Lung (tissue), 12 donors: Measurements from ENCODE around the gene CCL4L2. TPM values are rescaled to one million over a fixed set of nuclear protein-coding genes. Genes with fewer than 3 reads are reported as not detected.
"Not testable (repeated sequence)": the region's sequence is repeated elsewhere in the genome, so short reads cannot be mapped to it uniquely, and the experiment has no call there.

Source experiments
- ATAC-seq: fragments of 200-7000 bp; cut with Tn5 transposase; one replicate; pipeline ENCODE4 v1.9.1; 2020; ENCODE audit warnings: moderate number of reproducible peaks; ENCODE audit not compliant: insufficient read depth, low FRiP score
- DNase-seq, 3 donors: peaks; one replicate each; pipeline ENCODE4 v3.0.0-alpha.2; 2013 to 2017
- H3K27ac ChIP-seq, 2 donors: one replicate each; pipeline ENCODE4 v1.5.1; 2013; ENCODE audit warnings: mild to moderate bottlenecking in 2 of 2, moderate library complexity in 2 of 2, control low read depth in 1 of 2, inconsistent platforms in 1 of 2, low read depth in 1 of 2, low read length in 1 of 2
- H3K27me3 ChIP-seq, 3 donors: one replicate each; pipeline ENCODE4 v1.5.1; 2013; ENCODE audit warnings: low read length in 2 of 3; ENCODE audit not compliant: control insufficient read depth in 3 of 3, insufficient read depth in 3 of 3
- H3K36me3 ChIP-seq, 4 donors: one replicate each; pipeline ENCODE4 v1.5.1; 2013; ENCODE audit warnings: low read length in 4 of 4, mild to moderate bottlenecking in 1 of 4, moderate library complexity in 1 of 4; ENCODE audit not compliant: control insufficient read depth in 4 of 4, insufficient read depth in 4 of 4
- H3K4me1 ChIP-seq, 5 donors: one replicate each; pipeline ENCODE4 v1.5.1; 2013; ENCODE audit warnings: low read length in 5 of 5, mild to moderate bottlenecking in 2 of 5, moderate library complexity in 1 of 5; ENCODE audit not compliant: control insufficient read depth in 5 of 5, insufficient read depth in 5 of 5
- H3K4me3 ChIP-seq: one replicate; pipeline ENCODE4 v1.5.1; 2013; ENCODE audit warnings: mild to moderate bottlenecking, control low read depth, moderate library complexity
- H3K9ac ChIP-seq, 2 donors: one replicate each; pipeline ENCODE4 v1.5.1; 2013; ENCODE audit warnings: low read length in 2 of 2, control low read depth in 1 of 2; ENCODE audit not compliant: insufficient read depth in 1 of 2
- H3K9me3 ChIP-seq, 4 donors: one replicate each; pipeline ENCODE4 v1.5.1; 2013; ENCODE audit warnings: low read length in 3 of 4, mild to moderate bottlenecking in 1 of 4, moderate library complexity in 1 of 4; ENCODE audit not compliant: control insufficient read depth in 4 of 4, insufficient read depth in 3 of 4
- CTCF ChIP-seq: IDR thresholded peaks from 2 replicates; pipeline ENCODE4 v1.5.1; 2012; ENCODE audit warnings: mild to moderate bottlenecking; ENCODE audit errors: control extremely low read depth, extremely low read depth
- WGBS, 2 donors: extraction: QIAGEN DNeasy Blood & Tissue Kit; methylation state at CpG; one replicate each; pipeline ENCODE4 v1.1.7; 2013; 5-methylcytosine and 5-hydroxymethylcytosine counted together
- polyA plus RNA-seq, 2 donors: library from polyadenylated mRNA; stranded (reverse); fragments of 200-250 nt; gene quantifications; one replicate each; pipeline ENCODE4 v1.2.1, GENCODE V29; 2013
- total RNA-seq, 2 donors: library from RNA; depleted of rRNA in 1 of 2; stranded (reverse); fragments of >200 nt in 1 of 2; gene quantifications; one replicate each; pipeline ENCODE4 v1.2.1, GENCODE V29; 2014 to 2021
- donor health status: control.
- donor health status: control.
- donor health status: Bipolar disorder and iron deficiency.
- donor health status: healthy.
- donor health status: DM: yes; HTN: yes; CAD: no.

Gene CCL4L2
- total and polyA plus RNA-seq, 4 donors = 4.5 to 125 (median 31.4) TPM

GRCh38 chr17:36209575-36209974, 1.3 kb upstream of the CCL4L2 start:
- DNase-seq (no peak), ATAC-seq (no peak)
- H3K27ac ChIP-seq = no peak overlapping the region
- no peaks in the 10 kb centered on the region for H3K36me3 ChIP-seq
- H3K9me3 ChIP-seq = no peaks in the 10 kb centered on the region
- H3K27me3 ChIP-seq = peaks cover 0 to 7% (median 0%) of the 10 kb centered on the region in 3 donors
- H3K9ac ChIP-seq = no peak overlapping the region
- H3K4me3 ChIP-seq = no peak overlapping the region
- no peaks in the 10 kb centered on the region for H3K4me1 ChIP-seq
- TF ChIP-seq CTCF = no peak

GRCh38 chr17:36211484-36212271, 815 bp downstream of the CCL4L2 start:
- H3K27me3 ChIP-seq, H3K36me3 ChIP-seq, H3K4me1 ChIP-seq, H3K4me3 ChIP-seq, DNase-seq, ATAC-seq, H3K27ac ChIP-seq, H3K9me3 ChIP-seq, H3K9ac ChIP-seq: not testable (repeated sequence)
- 21 to 49% methylated on average over 5 to 10 of the region's 10 CpGs for WGBS, 2 donors

GRCh38 chr17:36212272-36212605, 1.4 kb downstream of the CCL4L2 start:
- no peak for TF ChIP-seq CTCF
- Histone ChIP-seq H3K27me3 (peaks cover 0 to 10% (median 0%) of the 10 kb centered on the region in 3 donors), H3K27ac (no peak overlapping the region), H3K36me3 (no peaks in the 10 kb centered on the region), H3K9me3 (no peaks in the 10 kb centered on the region), H3K4me1 (peaks cover 0 to 1% (median 0%) of the 10 kb centered on the region in 5 donors), H3K9ac (no peak overlapping the region), H3K4me3 (no peak overlapping the region)
- 36 to 96% methylated on average over 3 to 4 of the region's 4 CpGs for WGBS, 2 donors
- ATAC-seq (no peak), DNase-seq (no peak)

GRCh38 chr17:36212966-36213365, 2.1 kb downstream of the CCL4L2 start:
- Histone ChIP-seq H3K9me3 (no peaks in the 10 kb centered on the region), H3K36me3 (no peaks in the 10 kb centered on the region), H3K27ac (no peak overlapping the region), H3K27me3 (peaks cover 0 to 10% (median 0%) of the 10 kb centered on the region in 3 donors), H3K4me3 (no peak overlapping the region), H3K9ac (no peak overlapping the region), H3K4me1 (peaks cover 0 to 1% (median 0%) of the 10 kb centered on the region in 5 donors)
- WGBS, 2 donors = 75 to 80% methylated on average over 3 of the region's 3 CpGs
- TF ChIP-seq CTCF = no peak
- ATAC-seq = no peak
- DNase-seq = no peak
